GM23338 (cell line): ENCODE data around the gene RNU5D-1. TPM values are rescaled to one million over a fixed set of nuclear protein-coding genes. Genes with fewer than 3 reads are reported as not detected.

Experiments
- ATAC-seq: fragments of 200-7000 bp; cut with Tn5 transposase; 3 replicates; pipeline ENCODE4 v1.9.1; 2020
- DNase-seq: peaks from one replicate; pipeline ENCODE4 v3.0.0-alpha.2; 2015; ENCODE audit warnings: low spot score
- H2AFZ ChIP-seq: fragments of 200-600 bp; sonication (generic); 2 replicates; pipeline ENCODE4 v1.8.0; 2016; ENCODE audit warnings: antibody characterized with exemption, mild to moderate bottlenecking, moderate library complexity
- H3F3A ChIP-seq: fragments of 200-600 bp; sonication (generic); replicated peaks from 2 replicates; pipeline ENCODE4 v1.8.0; 2017; ENCODE audit warnings: antibody characterized with exemption, mixed run types, low read depth
- H3K27ac ChIP-seq: fragments of 200-600 bp; sonication (generic); 2 replicates; pipeline ENCODE4 v1.6.1; 2016; ENCODE audit warnings: low read depth
- H3K27me3 ChIP-seq: fragments of 200-600 bp; sonication (generic); 2 replicates; pipeline ENCODE4 v1.8.0; 2016; ENCODE audit warnings: mild to moderate bottlenecking, mixed run types, moderate library complexity; ENCODE audit not compliant: insufficient read depth
- H3K36me3 ChIP-seq: fragments of 200-600 bp; sonication (generic); 2 replicates; pipeline ENCODE4 v1.8.0; 2016; ENCODE audit warnings: mild to moderate bottlenecking; ENCODE audit not compliant: insufficient read depth
- H3K4me1 ChIP-seq: fragments of 200-600 bp; sonication (generic); 2 replicates; pipeline ENCODE4 v1.8.0; 2016; ENCODE audit warnings: mild to moderate bottlenecking, moderate library complexity; ENCODE audit not compliant: insufficient read depth
- H3K4me2 ChIP-seq: fragments of 200-600 bp; sonication (generic); 2 replicates; pipeline ENCODE4 v1.7.1; 2017; ENCODE audit warnings: mixed run types
- H3K4me3 ChIP-seq: fragments of 200-600 bp; sonication (generic); 2 replicates; pipeline ENCODE4 v1.6.1; 2016; ENCODE audit warnings: mixed run types
- H3K79me2 ChIP-seq: fragments of 200-600 bp; sonication (generic); replicated peaks from 2 replicates; pipeline ENCODE4 v1.8.0; 2017; ENCODE audit warnings: mild to moderate bottlenecking; ENCODE audit not compliant: insufficient read depth
- H3K9me2 ChIP-seq: fragments of 200-600 bp; sonication (generic); 2 replicates; pipeline ENCODE4 v1.8.0; 2017; ENCODE audit not compliant: insufficient read depth
- H4K20me1 ChIP-seq: fragments of 200-600 bp; sonication (generic); replicated peaks from 2 replicates; pipeline ENCODE4 v1.8.0; 2017; ENCODE audit warnings: mild to moderate bottlenecking; ENCODE audit not compliant: insufficient read depth
- H3K27ac Mint-ChIP-seq: 2 replicates; pipeline ENCODE4 v1.8.0; 2020; ENCODE audit warnings: inconsistent platforms, mild to moderate bottlenecking, moderate library complexity, mixed read lengths
- H3K27me3 Mint-ChIP-seq: 3 replicates; pipeline ENCODE4 v1.8.0; 2022; ENCODE audit warnings: low read depth, mild to moderate bottlenecking, moderate library complexity, mixed read lengths, inconsistent platforms; ENCODE audit not compliant: insufficient read depth, poor library complexity
- H3K36me3 Mint-ChIP-seq: 3 replicates; pipeline ENCODE4 v1.8.0; 2021; ENCODE audit warnings: low read depth, mild to moderate bottlenecking, inconsistent platforms, moderate library complexity, mixed read lengths
- H3K4me1 Mint-ChIP-seq: 3 replicates; pipeline ENCODE4 v1.8.0; 2020; ENCODE audit warnings: mild to moderate bottlenecking, inconsistent platforms, mixed read lengths
- H3K4me3 Mint-ChIP-seq: 3 replicates; pipeline ENCODE4 v1.8.0; 2021; ENCODE audit warnings: moderate library complexity, mild to moderate bottlenecking, inconsistent platforms, mixed read lengths
- H3K9me3 Mint-ChIP-seq: 3 replicates; pipeline ENCODE4 v1.8.0; 2020; ENCODE audit warnings: moderate library complexity, mild to moderate bottlenecking, inconsistent platforms, mixed read lengths
- CTCF ChIP-seq, 2 experiments: fragments of 200-600 bp in 1 of 2; sonication (generic) in 1 of 2; conservative IDR thresholded peaks; 2 replicates each; pipeline versions ENCODE4 v1.5.1 to v1.6.1; 2016 to 2017; ENCODE audit warnings: antibody characterized with exemption in 2 of 2, low read depth in 2 of 2, mild to moderate bottlenecking in 2 of 2, moderate library complexity in 1 of 2
- ETS1 ChIP-seq: IDR thresholded peaks from 2 replicates; pipeline ENCODE4 v1.6.1; 2016; ENCODE audit warnings: antibody characterized with exemption
- EZH2 ChIP-seq: fragments of 200-600 bp; sonication (generic); IDR thresholded peaks from one replicate; pipeline ENCODE4 v1.8.0; 2017; ENCODE audit warnings: antibody characterized with exemption, mild to moderate bottlenecking, low read depth; ENCODE audit not compliant: unreplicated experiment
- EZH2phosphoT487 ChIP-seq: fragments of 200-600 bp; sonication (generic); IDR thresholded peaks from one replicate; pipeline ENCODE4 v1.8.1; 2018; ENCODE audit warnings: antibody characterized with exemption; ENCODE audit not compliant: unreplicated experiment
- JUNB ChIP-seq: IDR thresholded peaks from one replicate; pipeline ENCODE4 v1.6.1; 2016; ENCODE audit warnings: antibody characterized with exemption; ENCODE audit not compliant: unreplicated experiment
- NANOG ChIP-seq: IDR thresholded peaks from 2 replicates; pipeline ENCODE4 v1.6.1; 2016; ENCODE audit warnings: antibody characterized with exemption, borderline replicate concordance
- POLR2AphosphoS5 ChIP-seq: IDR thresholded peaks from 2 replicates; pipeline ENCODE4 v1.6.1; 2016; ENCODE audit warnings: antibody characterized with exemption, low read depth
- REST ChIP-seq: IDR thresholded peaks from one replicate; pipeline ENCODE4 v1.6.1; 2018; ENCODE audit warnings: antibody characterized with exemption; ENCODE audit not compliant: unreplicated experiment
- STAT1 ChIP-seq: IDR thresholded peaks from one replicate; pipeline ENCODE4 v1.6.1; 2016; ENCODE audit warnings: antibody characterized with exemption; ENCODE audit not compliant: unreplicated experiment
- ZNF114 ChIP-seq: fragments of 250-450 bp; sonication (Bioruptor Pico); IDR thresholded peaks from 2 replicates; pipeline ENCODE4 v1.5.0; 2020; ENCODE audit warnings: mild to moderate bottlenecking, moderate library complexity
- polyA plus RNA-seq: library from polyadenylated mRNA; unstranded; fragments of >200 nt; fragmentation: Nextera tagmentation; extraction: Ambion mirVana; gene quantifications from 2 replicates; pipeline ENCODE4 v1.2.1, GENCODE V29; 2016
- total RNA-seq: library from RNA; depleted of rRNA; stranded (reverse); fragments of >200 nt; shearing (Covaris generic); gene quantifications from 2 replicates; pipeline ENCODE4 v1.2.3, GENCODE V29; 2014

The RNU5D-1 gene
- total and polyA plus RNA-seq, 2 experiments from 2014 or later, result not detected

- H3K4me1 ChIP-seq, result peaks cover 29% of the 10 kb centered on the region
- H3K9me2 ChIP-seq, result no peaks in the 10 kb centered on the region
- Mint-ChIP-seq H3K27me3 (peaks cover 43% of the 10 kb centered on the region), H3K27ac (0 out of 2 replicates have a peak overlapping the region, but pooled peaks have one; percentile 46), H3K9me3 (no peaks in the 10 kb centered on the region; the same call in 2 of the 3 replicates), H3K4me1 (peaks cover 35% of the 10 kb centered on the region), H3K4me3 (no peak overlapping the region), H3K36me3 (peaks cover 64% of the 10 kb centered on the region)
- H3K27ac ChIP-seq, result peak overlapping the region; percentile 62
- 0 out of 2 replicates have a peak, but pooled peaks cover 7% of the 10 kb centered on the region for H3K27me3 ChIP-seq
- no peak overlapping the region for H2AFZ ChIP-seq
- H4K20me1 ChIP-seq, result peaks cover 35% of the 10 kb centered on the region
- H3F3A ChIP-seq, result peaks cover 86% of the 10 kb centered on the region
- TF ChIP-seq POLR2AphosphoS5 (peak; percentile 64), JUNB (no peak)
- peaks cover 37% of the 10 kb centered on the region for H3K36me3 ChIP-seq
- no peak overlapping the region for H3K4me2 ChIP-seq
- ATAC-seq (peak; percentile 4; the same call in 2 of the 3 replicates), DNase-seq (peak; percentile 38)
- no peak overlapping the region for H3K4me3 ChIP-seq
- peaks cover 32% of the 10 kb centered on the region for H3K79me2 ChIP-seq
These were observed 49.7 kb upstream of the RNU5D-1 start for GRCh38 chr1:44780583-44781121.

- Histone ChIP-seq H3K9me2 (no peaks in the 10 kb centered on the region), H3K4me1 (peaks cover 20% of the 10 kb centered on the region), H3K27ac (peak overlapping the region; percentile 90), H3F3A (peaks cover 80% of the 10 kb centered on the region), H3K27me3 (no peaks in the 10 kb centered on the region), H3K36me3 (peaks cover 37% of the 10 kb centered on the region), H3K4me2 (no peak overlapping the region; the same call in 1 of the 2 replicates), H3K4me3 (peak overlapping the region; percentile 26; the same call in 1 of the 2 replicates), H2AFZ (no peak overlapping the region), H3K79me2 (peaks cover 43% of the 10 kb centered on the region), H4K20me1 (peaks cover 35% of the 10 kb centered on the region)
- DNase-seq (no peak), ATAC-seq (no peak)
- Mint-ChIP-seq H3K36me3 (peaks cover 64% of the 10 kb centered on the region), H3K4me3 (peak overlapping the region; percentile 87), H3K9me3 (no peaks in the 10 kb centered on the region; the same call in 2 of the 3 replicates), H3K4me1 (peaks cover 28% of the 10 kb centered on the region), H3K27ac (peak overlapping the region; percentile 77; the same call in 1 of the 2 replicates), H3K27me3 (peaks cover 34% of the 10 kb centered on the region)
- TF ChIP-seq ZNF114 (CRISPR knock-in tag) (no peak), REST (no peak), POLR2AphosphoS5 (no peak), ETS1 (no peak), STAT1 (no peak), CTCF (conservative IDR thresholded peaks at IDR 0.05; ENCODE audit: low read depth in 2 of 2) (no peak), NANOG (no peak), EZH2phosphoT487 (no peak), EZH2 (no peak)
These were observed 48.0 kb upstream of the RNU5D-1 start for GRCh38 chr1:44778705-44779576.
